ENCODE data around the gene WNT5A. TPM values are rescaled to one million over a fixed set of nuclear protein-coding genes. Genes with fewer than 3 reads are reported as not detected.

The WNT5A gene
- total and polyA plus RNA-seq, 9 of the 15 experiments (the other 6 are each of a cell fraction or from before 2014, with no cell fraction given), result 0.11 TPM; not detected in 8

DNA sequence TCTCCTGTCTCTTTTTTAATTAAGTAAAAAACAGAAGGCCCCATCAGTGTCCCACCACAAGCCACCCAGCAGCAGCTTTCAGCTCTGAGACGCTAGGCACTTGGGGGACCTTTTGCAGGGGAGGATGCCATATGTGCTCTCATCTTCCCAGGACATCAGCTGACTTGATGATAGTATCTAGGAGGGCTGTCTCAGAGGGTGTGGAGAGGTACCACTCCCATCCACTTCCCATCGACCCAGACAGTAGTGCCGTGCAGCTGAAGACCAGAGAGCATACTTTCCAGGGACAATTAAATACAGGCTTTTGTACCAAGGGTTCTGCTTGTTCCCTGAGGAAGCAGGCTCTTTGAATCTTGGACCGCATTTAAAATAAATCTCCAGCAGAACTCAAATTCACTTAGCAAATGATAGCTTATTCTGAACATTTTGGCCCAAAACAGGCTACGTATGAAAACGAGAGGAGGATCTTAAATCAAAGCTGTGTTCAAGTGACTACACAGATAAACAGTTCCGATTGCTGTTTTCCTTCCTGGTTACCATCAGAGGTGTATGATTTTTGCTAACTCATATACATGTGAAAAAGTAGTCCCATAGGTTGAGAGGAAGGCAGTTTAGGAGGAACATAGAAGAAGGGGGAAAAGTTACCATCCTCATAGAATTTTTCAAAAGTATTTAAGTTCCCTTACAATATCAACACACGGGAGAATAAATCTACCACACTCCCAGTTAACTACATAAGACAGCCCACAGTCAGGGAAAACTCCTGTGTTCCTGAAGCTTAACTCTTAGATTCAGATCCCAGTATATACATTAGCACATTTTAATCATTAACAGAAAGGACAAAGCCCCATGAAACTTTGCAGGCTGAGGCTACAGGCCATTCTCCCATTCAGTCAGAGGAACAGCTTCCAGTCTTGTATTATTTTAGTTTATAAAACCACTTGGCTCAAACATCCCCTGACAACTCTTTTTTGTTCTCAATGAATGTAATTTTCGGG lies 9.5 kb downstream of the WNT5A start:
- no peak for DNase-seq (ENCODE audit: extremely low read depth in 1 of 4, low spot score in 3 of 4)
- FAIRE-seq, result no peak
- TF ChIP-seq ZNF253 (CRISPR knock-in tag; conservative IDR thresholded peaks at IDR 0.05), result no peak
- no peak for TF ChIP-seq CCAR2 (IDR thresholded peaks at IDR 0.05; ENCODE audit: low read depth, low read length)
- TF ChIP-seq, protein P1, sequence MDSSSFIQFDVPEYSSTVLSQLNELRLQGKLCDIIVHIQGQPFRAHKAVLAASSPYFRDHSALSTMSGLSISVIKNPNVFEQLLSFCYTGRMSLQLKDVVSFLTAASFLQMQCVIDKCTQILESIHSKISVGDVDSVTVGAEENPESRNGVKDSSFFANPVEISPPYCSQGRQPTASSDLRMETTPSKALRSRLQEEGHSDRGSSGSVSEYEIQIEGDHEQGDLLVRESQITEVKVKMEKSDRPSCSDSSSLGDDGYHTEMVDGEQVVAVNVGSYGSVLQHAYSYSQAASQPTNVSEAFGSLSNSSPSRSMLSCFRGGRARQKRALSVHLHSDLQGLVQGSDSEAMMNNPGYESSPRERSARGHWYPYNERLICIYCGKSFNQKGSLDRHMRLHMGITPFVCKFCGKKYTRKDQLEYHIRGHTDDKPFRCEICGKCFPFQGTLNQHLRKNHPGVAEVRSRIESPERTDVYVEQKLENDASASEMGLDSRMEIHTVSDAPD (CRISPR knock-in tag; IDR thresholded peaks at IDR 0.05), result no peak
- TF ChIP-seq ZNF384 (IDR thresholded peaks at IDR 0.05; ENCODE audit: low read depth, low read length), result no peak
- TF ChIP-seq PHB (CRISPR knock-in tag; IDR thresholded peaks at IDR 0.05), result no peak
- no peak for TF ChIP-seq ZNF212 (CRISPR knock-in tag; IDR thresholded peaks at IDR 0.05)
- ChIA-PET CTCF (ENCODE audit: low intra/inter-chr PET ratio) (no interaction called here), POLR2A (no interaction called here)
- Histone ChIP-seq H3K27me3 (ENCODE audit: control insufficient read depth in 2 of 2, insufficient read depth in 2 of 2, low read length in 2 of 2) (peaks cover 2 to 20% of the 10 kb centered on the region in 2 experiments; a peak in 4 of 5 replicates), H3K79me2 (ENCODE audit: control insufficient read depth, insufficient read depth, low read length) (no peaks in the 10 kb centered on the region), H2AFZ (ENCODE audit: low read depth, low read length) (no peak overlapping the region), H3K4me1 (replicated peaks in 1 of 2; ENCODE audit: control insufficient read depth in 2 of 2, insufficient read depth in 2 of 2, low read length in 2 of 2) (no peaks in the 10 kb centered on the region), H3K4me3 (no peak overlapping the region), H3K9ac (ENCODE audit: insufficient read depth in 1 of 2, low read depth in 2 of 2, low read length in 2 of 2) (no peak overlapping the region), H3K9me3 (replicated peaks; ENCODE audit: control insufficient read depth, insufficient read depth, low read depth, low read length) (no peaks in the 10 kb centered on the region), H3K9me1 (ENCODE audit: control insufficient read depth, insufficient read depth, low read length) (no peaks in the 10 kb centered on the region), H3K27ac (ENCODE audit: extremely low read depth, low read depth, low read length) (no peak overlapping the region), H4K20me1 (replicated peaks; ENCODE audit: control insufficient read depth, insufficient read depth, low read length) (no peaks in the 10 kb centered on the region), H3K36me3 (ENCODE audit: control insufficient read depth, insufficient read depth, low read length) (no peaks in the 10 kb centered on the region), H3K4me2 (ENCODE audit: insufficient read depth, low read length) (no peak overlapping the region)
- ATAC-seq, result no peak
- BruUV-seq (replicated peaks), result no TSS peak
- in situ Hi-C loops (cut with MboI), result no loop called here
- under 1% methylated on average over 6 of the region's 9 CpGs for WGBS (ENCODE audit: insufficient coverage, low coverage, missing lambda C conversion rate)
- intact Hi-C loops (cut with micrococcal nuclease), result no loop called here

Data from K562 (cell line).